SK-N-SH (cell line): Measurements from ENCODE around the gene ATP2B1. TPM values are rescaled to one million over a fixed set of nuclear protein-coding genes. Genes with fewer than 3 reads are reported as not detected.

Source experiments
- CTCF ChIA-PET: fragments of 300-600, 350-600 bp; formaldehyde crosslinking; extraction: SDS; loops from one replicate; lab custom pipeline; 2021; lab: Yijun Ruan, JAX
- POLR2A ChIA-PET: fragments of 350-600 bp; sonication (Branson Sonifier 250); formaldehyde crosslinking; extraction: SDS; loops from one replicate; lab custom pipeline; 2020; ENCODE audit warnings: antibody characterized with exemption, inconsistent platforms; lab: Yijun Ruan, JAX
- DNase-seq: peaks from one replicate; pipeline ENCODE4 v3.0.0; 2012
- H2AFZ ChIP-seq: fragments of 200-600 bp; sonication (generic); 2 replicates; pipeline ENCODE4 v1.8.1; 2016; ENCODE audit warnings: antibody characterized with exemption, mild to moderate bottlenecking, low read depth
- H3F3A ChIP-seq: fragments of 200-600 bp; sonication (generic); replicated peaks from 2 replicates; pipeline ENCODE3; 2016; ENCODE audit warnings: antibody characterized with exemption, mild to moderate bottlenecking; ENCODE audit not compliant: insufficient read depth
- H3K27ac ChIP-seq, 2 experiments: fragments of 200-500 bp in 1 of 2; fragments of 200-600 bp in 1 of 2; sonication (Bioruptor generic) in 1 of 2; sonication (generic), shearing (Covaris generic) in 1 of 2; 2 replicates each; pipeline versions ENCODE4 v1.5.1 to v1.6.1; 2014 to 2016; ENCODE audit warnings: low read depth in 2 of 2, inconsistent platforms in 1 of 2, low read length in 1 of 2, mild to moderate bottlenecking in 1 of 2, mixed read lengths in 1 of 2
- H3K27me3 ChIP-seq: fragments of 200-600 bp; sonication (generic), shearing (Covaris generic); 2 replicates; pipeline ENCODE4 v1.6.1; 2016; ENCODE audit warnings: mixed run types; ENCODE audit not compliant: insufficient read depth
- H3K36me3 ChIP-seq, 2 experiments: fragments of 200-500 bp in 1 of 2; fragments of 200-600 bp in 1 of 2; sonication (Bioruptor generic) in 1 of 2; sonication (generic) in 1 of 2; replicated peaks in 1 of 2; 2 replicates each; pipeline versions ENCODE3 to v1.5.1; 2014 to 2016; ENCODE audit warnings: low read length in 1 of 2, mild to moderate bottlenecking in 1 of 2; ENCODE audit not compliant: insufficient read depth in 2 of 2, control insufficient read depth in 1 of 2
- H3K4me1 ChIP-seq, 2 experiments: fragments of 200-500 bp in 1 of 2; fragments of 200-600 bp in 1 of 2; sonication (Bioruptor generic) in 1 of 2; sonication (generic), shearing (Covaris generic) in 1 of 2; 2 replicates each; pipeline versions ENCODE4 v1.5.1 to v1.6.1; 2014 to 2016; ENCODE audit warnings: low read depth in 1 of 2, low read length in 1 of 2, mixed run types in 1 of 2; ENCODE audit not compliant: insufficient read depth in 2 of 2, control insufficient read depth in 1 of 2
- H3K4me2 ChIP-seq: fragments of 200-600 bp; sonication (generic), shearing (Covaris generic); 2 replicates; pipeline ENCODE4 v1.6.1; 2017; ENCODE audit warnings: mixed run types
- H3K4me3 ChIP-seq, 2 experiments: fragments of 200-500 bp in 1 of 2; fragments of 200-600 bp in 1 of 2; sonication (Bioruptor generic) in 1 of 2; sonication (generic), shearing (Covaris generic) in 1 of 2; 2 replicates each; pipeline versions ENCODE4 v1.5.1 to v1.8.1; 2014 to 2016; ENCODE audit warnings: low read depth in 2 of 2, inconsistent platforms in 1 of 2, low read length in 1 of 2, mild to moderate bottlenecking in 1 of 2, mixed read lengths in 1 of 2, moderate library complexity in 1 of 2
- H3K79me2 ChIP-seq: fragments of 200-600 bp; sonication (generic); 2 replicates; pipeline ENCODE4 v1.8.1; 2017; ENCODE audit warnings: mild to moderate bottlenecking; ENCODE audit not compliant: insufficient read depth
- H3K9ac ChIP-seq: fragments of 200-600 bp; sonication (generic); 2 replicates; pipeline ENCODE4 v1.6.1; 2017; ENCODE audit warnings: mixed run types
- H3K9me2 ChIP-seq: fragments of 200-600 bp; sonication (generic); 2 replicates; pipeline ENCODE4 v1.6.1; 2017; ENCODE audit warnings: mixed run types
- H3K9me3 ChIP-seq: fragments of 200-600 bp; sonication (generic); 2 replicates; pipeline ENCODE4 v1.6.1; 2017; ENCODE audit warnings: mixed run types, mild to moderate bottlenecking, moderate library complexity
- H4K20me1 ChIP-seq: fragments of 200-600 bp; sonication (generic); 2 replicates; pipeline ENCODE4 v1.6.1; 2017; ENCODE audit warnings: mild to moderate bottlenecking, mixed run types; ENCODE audit not compliant: insufficient read depth
- CHD2 ChIP-seq: fragments of 150-350 bp; IDR thresholded peaks from 2 replicates; pipeline ENCODE4 v1.6.1; 2018; ENCODE audit warnings: low read length; ENCODE audit not compliant: partially characterized antibody
- EP300 ChIP-seq, 2 experiments: IDR thresholded peaks; 2 replicates each; pipeline versions ENCODE4 v1.4.0 to v1.6.1; 2012; ENCODE audit warnings: borderline replicate concordance in 1 of 2, low read depth in 1 of 2, low read length in 1 of 2
- FOXJ3 ChIP-seq: sonication (generic); formaldehyde crosslinking; IDR thresholded peaks from 2 replicates; pipeline ENCODE4 v1.5.1; 2020; ENCODE audit warnings: mild to moderate bottlenecking, missing genetic modification reagents
- FOXM1 ChIP-seq: IDR thresholded peaks from 2 replicates; pipeline ENCODE4 v1.4.0; 2012; ENCODE audit warnings: low read depth, mild to moderate bottlenecking
- GABPA ChIP-seq: IDR thresholded peaks from 2 replicates; pipeline ENCODE4 v1.4.0; 2012; ENCODE audit warnings: low read depth, mild to moderate bottlenecking
- MEF2A ChIP-seq: IDR thresholded peaks from 2 replicates; pipeline ENCODE4 v1.4.0; 2012; ENCODE audit warnings: low read depth, borderline replicate concordance
- RCOR1 ChIP-seq: fragments of 150-350 bp; IDR thresholded peaks from 2 replicates; pipeline ENCODE4 v1.6.1; 2017; ENCODE audit warnings: antibody characterized with exemption, low read length
- RFX5 ChIP-seq: IDR thresholded peaks from 2 replicates; pipeline ENCODE4 v1.6.1; 2012; ENCODE audit warnings: mild to moderate bottlenecking, improper control_type of control experiment, low read length
- SIN3A ChIP-seq: IDR thresholded peaks from 2 replicates; pipeline ENCODE4 v1.6.1; 2012; ENCODE audit warnings: low read depth, mild to moderate bottlenecking, low read length, moderate library complexity, borderline replicate concordance
- SMC3 ChIP-seq: IDR thresholded peaks from 2 replicates; pipeline ENCODE4 v1.6.1; 2012; ENCODE audit warnings: low read depth, low read length, improper control_type of control experiment
- TAF1 ChIP-seq: IDR thresholded peaks from 2 replicates; pipeline ENCODE4 v1.6.1; 2012; ENCODE audit warnings: low read depth, mild to moderate bottlenecking, low read length, moderate library complexity, borderline replicate concordance
- TEAD4 ChIP-seq: IDR thresholded peaks from 2 replicates; pipeline ENCODE4 v1.4.0; 2012; ENCODE audit warnings: mild to moderate bottlenecking, borderline replicate concordance; ENCODE audit not compliant: insufficient read depth
- YY1 ChIP-seq: IDR thresholded peaks from 2 replicates; pipeline ENCODE4 v1.4.0; 2012; ENCODE audit warnings: low read depth, mild to moderate bottlenecking
- WGBS: methylation state at CpG from one replicate; pipeline ENCODE4 v1.1.6; 2017; ENCODE audit warnings: low lambda C conversion rate; 5-methylcytosine and 5-hydroxymethylcytosine counted together
- polyA plus RNA-seq, 3 experiments: library from polyadenylated mRNA; depleted of rRNA; stranded (reverse); fragments of >200 nt; gene quantifications; 2 replicates each; pipeline ENCODE4 v1.2.3, GENCODE V29; 2012
- TF ChIP-seq, protein P1 (sequence below): fragments of 200-600 bp; sonication (generic); IDR thresholded peaks from 2 replicates; pipeline ENCODE4 v1.6.1; 2017; ENCODE audit warnings: antibody characterized with exemption, mild to moderate bottlenecking, moderate library complexity
- TF ChIP-seq, protein P2 (sequence below): fragments of 150-350 bp; IDR thresholded peaks from 2 replicates; pipeline ENCODE4 v1.6.1; 2016; ENCODE audit warnings: mild to moderate bottlenecking, low read depth, low read length
- TF ChIP-seq, protein P3 (sequence below): IDR thresholded peaks from 2 replicates; pipeline ENCODE4 v1.6.1; 2012; ENCODE audit warnings: mild to moderate bottlenecking, low read depth, low read length, moderate library complexity
- TF ChIP-seq, protein P4 (sequence below): IDR thresholded peaks from 2 replicates; pipeline ENCODE4 v1.4.0; 2012; ENCODE audit warnings: low read depth

ATP2B1 gene
- polyA plus RNA-seq, 1 of the 3 experiments (the other 2 are of a cell fraction) = 4.3 TPM

DNA sequence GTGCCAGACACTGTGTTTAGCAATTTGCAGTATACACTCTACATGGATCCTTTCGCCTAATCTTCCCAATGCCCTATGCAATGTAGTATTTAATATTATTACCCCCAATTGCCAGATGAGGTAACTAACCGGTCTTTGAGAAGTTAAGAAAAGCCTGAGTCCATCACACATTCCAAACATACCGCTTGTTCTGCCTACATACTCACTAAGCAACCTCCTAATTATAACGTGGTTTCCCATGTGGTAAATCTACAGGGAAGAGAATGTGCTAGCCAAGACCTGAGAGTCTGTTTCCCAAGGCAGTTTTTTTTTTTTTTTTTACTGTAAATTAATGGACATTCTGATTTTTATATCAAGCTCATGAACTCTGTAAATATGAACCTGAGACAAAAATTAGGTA, 37.2 kb downstream of the ATP2B1 start:
- Histone ChIP-seq H3K4me1 (peaks cover 0 to 4% of the 10 kb centered on the region in 2 experiments; a peak in 1 of 4 replicates), H3K27me3 (no peaks in the 10 kb centered on the region), H3K4me3 (no peak overlapping the region), H3K27ac (no peak overlapping the region), H3K9me3 (no peaks in the 10 kb centered on the region), H2AFZ (no peak overlapping the region), H3K4me2 (no peak overlapping the region), H4K20me1 (no peaks in the 10 kb centered on the region), H3F3A (no peaks in the 10 kb centered on the region), H3K9me2 (no peaks in the 10 kb centered on the region), H3K36me3 (no peaks in the 10 kb centered on the region), H3K9ac (no peak overlapping the region), H3K79me2 (peaks cover 3% of the 10 kb centered on the region; the same call in 1 of the 2 replicates)
- ChIA-PET CTCF (no interaction called here), POLR2A (no interaction called here)
- no peak for DNase-seq
- WGBS = 94% methylated on average over 4 of the region's 4 CpGs
- TF ChIP-seq RCOR1 (no peak), FOXM1 (no peak), YY1 (no peak), MEF2A (no peak), RFX5 (no peak), EP300 (IDR thresholded peaks at IDR 0.05; ENCODE audit: borderline replicate concordance in 1 of 2, low read depth in 1 of 2, low read length in 1 of 2) (no peak), FOXJ3 (CRISPR knock-in tag) (no peak), TEAD4 (no peak), GABPA (no peak), SIN3A (no peak), SMC3 (no peak), CHD2 (no peak), TAF1 (no peak)
- TF ChIP-seq, protein P1, sequence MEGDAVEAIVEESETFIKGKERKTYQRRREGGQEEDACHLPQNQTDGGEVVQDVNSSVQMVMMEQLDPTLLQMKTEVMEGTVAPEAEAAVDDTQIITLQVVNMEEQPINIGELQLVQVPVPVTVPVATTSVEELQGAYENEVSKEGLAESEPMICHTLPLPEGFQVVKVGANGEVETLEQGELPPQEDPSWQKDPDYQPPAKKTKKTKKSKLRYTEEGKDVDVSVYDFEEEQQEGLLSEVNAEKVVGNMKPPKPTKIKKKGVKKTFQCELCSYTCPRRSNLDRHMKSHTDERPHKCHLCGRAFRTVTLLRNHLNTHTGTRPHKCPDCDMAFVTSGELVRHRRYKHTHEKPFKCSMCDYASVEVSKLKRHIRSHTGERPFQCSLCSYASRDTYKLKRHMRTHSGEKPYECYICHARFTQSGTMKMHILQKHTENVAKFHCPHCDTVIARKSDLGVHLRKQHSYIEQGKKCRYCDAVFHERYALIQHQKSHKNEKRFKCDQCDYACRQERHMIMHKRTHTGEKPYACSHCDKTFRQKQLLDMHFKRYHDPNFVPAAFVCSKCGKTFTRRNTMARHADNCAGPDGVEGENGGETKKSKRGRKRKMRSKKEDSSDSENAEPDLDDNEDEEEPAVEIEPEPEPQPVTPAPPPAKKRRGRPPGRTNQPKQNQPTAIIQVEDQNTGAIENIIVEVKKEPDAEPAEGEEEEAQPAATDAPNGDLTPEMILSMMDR = no peak
- TF ChIP-seq, protein P2, sequence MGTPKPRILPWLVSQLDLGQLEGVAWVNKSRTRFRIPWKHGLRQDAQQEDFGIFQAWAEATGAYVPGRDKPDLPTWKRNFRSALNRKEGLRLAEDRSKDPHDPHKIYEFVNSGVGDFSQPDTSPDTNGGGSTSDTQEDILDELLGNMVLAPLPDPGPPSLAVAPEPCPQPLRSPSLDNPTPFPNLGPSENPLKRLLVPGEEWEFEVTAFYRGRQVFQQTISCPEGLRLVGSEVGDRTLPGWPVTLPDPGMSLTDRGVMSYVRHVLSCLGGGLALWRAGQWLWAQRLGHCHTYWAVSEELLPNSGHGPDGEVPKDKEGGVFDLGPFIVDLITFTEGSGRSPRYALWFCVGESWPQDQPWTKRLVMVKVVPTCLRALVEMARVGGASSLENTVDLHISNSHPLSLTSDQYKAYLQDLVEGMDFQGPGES = no peak
- TF ChIP-seq, protein P3, sequence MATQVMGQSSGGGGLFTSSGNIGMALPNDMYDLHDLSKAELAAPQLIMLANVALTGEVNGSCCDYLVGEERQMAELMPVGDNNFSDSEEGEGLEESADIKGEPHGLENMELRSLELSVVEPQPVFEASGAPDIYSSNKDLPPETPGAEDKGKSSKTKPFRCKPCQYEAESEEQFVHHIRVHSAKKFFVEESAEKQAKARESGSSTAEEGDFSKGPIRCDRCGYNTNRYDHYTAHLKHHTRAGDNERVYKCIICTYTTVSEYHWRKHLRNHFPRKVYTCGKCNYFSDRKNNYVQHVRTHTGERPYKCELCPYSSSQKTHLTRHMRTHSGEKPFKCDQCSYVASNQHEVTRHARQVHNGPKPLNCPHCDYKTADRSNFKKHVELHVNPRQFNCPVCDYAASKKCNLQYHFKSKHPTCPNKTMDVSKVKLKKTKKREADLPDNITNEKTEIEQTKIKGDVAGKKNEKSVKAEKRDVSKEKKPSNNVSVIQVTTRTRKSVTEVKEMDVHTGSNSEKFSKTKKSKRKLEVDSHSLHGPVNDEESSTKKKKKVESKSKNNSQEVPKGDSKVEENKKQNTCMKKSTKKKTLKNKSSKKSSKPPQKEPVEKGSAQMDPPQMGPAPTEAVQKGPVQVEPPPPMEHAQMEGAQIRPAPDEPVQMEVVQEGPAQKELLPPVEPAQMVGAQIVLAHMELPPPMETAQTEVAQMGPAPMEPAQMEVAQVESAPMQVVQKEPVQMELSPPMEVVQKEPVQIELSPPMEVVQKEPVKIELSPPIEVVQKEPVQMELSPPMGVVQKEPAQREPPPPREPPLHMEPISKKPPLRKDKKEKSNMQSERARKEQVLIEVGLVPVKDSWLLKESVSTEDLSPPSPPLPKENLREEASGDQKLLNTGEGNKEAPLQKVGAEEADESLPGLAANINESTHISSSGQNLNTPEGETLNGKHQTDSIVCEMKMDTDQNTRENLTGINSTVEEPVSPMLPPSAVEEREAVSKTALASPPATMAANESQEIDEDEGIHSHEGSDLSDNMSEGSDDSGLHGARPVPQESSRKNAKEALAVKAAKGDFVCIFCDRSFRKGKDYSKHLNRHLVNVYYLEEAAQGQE = no peak
- TF ChIP-seq, protein P4, sequence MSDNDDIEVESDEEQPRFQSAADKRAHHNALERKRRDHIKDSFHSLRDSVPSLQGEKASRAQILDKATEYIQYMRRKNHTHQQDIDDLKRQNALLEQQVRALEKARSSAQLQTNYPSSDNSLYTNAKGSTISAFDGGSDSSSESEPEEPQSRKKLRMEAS = no peak
